ENCODE measurements around the gene PCDHB12.

The PCDHB12 gene

DNA sequence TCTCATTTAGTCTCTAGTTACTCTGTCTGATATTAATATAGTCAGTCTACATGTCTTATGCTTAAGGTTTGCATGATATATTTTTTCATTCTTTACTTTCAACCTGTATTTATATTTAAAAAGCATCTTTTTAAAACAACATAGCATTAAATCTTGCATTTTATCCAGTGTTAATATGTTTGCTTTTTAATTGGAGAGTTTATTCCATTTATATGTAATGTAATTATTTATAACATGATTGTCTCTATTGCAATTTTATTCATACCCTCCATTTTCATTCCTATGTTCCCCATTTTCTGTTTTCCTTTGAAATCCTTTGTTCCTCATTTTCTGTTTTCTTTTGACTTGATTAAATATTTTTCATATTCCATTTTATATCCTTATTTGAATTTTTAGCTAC lies 49.9 kb downstream of the PCDHB12 start:
- DNase-seq (ENCODE audit: low spot score) = no peak
- Histone ChIP-seq H3K4me3 (no peak overlapping the region), H3K27ac (no peak overlapping the region)
- TF ChIP-seq, protein P1, sequence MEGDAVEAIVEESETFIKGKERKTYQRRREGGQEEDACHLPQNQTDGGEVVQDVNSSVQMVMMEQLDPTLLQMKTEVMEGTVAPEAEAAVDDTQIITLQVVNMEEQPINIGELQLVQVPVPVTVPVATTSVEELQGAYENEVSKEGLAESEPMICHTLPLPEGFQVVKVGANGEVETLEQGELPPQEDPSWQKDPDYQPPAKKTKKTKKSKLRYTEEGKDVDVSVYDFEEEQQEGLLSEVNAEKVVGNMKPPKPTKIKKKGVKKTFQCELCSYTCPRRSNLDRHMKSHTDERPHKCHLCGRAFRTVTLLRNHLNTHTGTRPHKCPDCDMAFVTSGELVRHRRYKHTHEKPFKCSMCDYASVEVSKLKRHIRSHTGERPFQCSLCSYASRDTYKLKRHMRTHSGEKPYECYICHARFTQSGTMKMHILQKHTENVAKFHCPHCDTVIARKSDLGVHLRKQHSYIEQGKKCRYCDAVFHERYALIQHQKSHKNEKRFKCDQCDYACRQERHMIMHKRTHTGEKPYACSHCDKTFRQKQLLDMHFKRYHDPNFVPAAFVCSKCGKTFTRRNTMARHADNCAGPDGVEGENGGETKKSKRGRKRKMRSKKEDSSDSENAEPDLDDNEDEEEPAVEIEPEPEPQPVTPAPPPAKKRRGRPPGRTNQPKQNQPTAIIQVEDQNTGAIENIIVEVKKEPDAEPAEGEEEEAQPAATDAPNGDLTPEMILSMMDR (IDR thresholded peaks at IDR 0.05) = no peak

DNA sequence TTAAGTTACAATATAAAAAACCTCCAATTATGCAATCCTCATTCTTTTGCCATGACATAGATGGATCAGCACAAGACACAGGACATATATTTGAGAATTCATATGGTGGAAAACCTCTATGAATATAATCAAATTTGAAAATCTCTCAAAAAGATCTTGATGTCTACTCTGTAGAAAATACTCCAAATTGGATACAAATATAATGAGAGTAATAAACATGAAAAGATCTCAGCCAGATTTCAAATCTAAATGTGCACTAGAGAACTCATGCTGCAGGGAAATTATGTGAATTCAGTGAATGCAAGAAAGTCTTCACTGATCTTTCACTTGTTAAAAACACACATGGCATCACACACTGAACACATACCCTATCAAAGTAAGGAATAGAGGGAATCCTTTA lies 50.4 kb downstream of the PCDHB12 start:
- no peak for DNase-seq (ENCODE audit: low spot score)
- Histone ChIP-seq H3K27ac (no peak overlapping the region), H3K4me3 (peak overlapping the region; percentile 34)
- TF ChIP-seq, protein P1 (IDR thresholded peaks at IDR 0.05) = no peak

DNA sequence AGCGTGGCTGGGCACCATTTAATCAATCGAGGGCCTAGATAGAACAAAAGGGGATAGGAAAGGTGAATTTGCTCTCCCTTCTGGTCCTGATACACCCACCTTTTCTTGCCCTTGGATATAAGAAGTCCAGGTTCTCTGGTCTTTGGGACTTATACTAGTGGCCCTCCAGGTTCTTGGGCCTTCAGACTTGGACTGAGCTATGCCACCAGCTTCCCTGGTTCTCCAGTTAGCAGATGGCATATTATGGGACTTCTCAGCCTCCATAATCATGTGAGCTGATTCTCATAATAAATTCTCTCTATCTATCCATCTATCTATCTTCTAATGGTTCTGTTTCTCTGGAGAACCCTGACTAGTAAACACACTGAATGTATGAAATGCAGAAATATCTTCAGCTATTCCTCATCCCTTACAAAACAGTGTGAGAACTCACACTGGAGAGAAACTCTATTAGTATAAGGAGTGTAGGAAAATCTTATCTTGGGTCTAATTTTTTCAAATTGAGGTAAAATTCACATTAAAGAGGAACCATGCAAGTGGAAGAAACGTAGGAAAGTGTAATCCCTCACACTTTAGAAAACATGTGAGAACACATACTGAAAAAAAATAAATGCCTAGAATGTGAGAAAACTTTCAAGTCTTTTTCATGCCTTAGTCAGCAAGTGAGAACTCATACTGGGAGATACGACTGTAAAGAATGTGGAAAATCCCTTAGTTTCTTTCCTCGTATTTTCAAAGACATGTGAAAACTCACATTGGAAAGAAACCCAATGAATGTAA lies 52.1 kb downstream of the PCDHB12 start:
- no peak for DNase-seq (ENCODE audit: low spot score)
- no peak overlapping the region for H3K27ac ChIP-seq
- no peak overlapping the region for H3K4me3 ChIP-seq
- TF ChIP-seq, protein P1 (IDR thresholded peaks at IDR 0.05) = no peak

DNA sequence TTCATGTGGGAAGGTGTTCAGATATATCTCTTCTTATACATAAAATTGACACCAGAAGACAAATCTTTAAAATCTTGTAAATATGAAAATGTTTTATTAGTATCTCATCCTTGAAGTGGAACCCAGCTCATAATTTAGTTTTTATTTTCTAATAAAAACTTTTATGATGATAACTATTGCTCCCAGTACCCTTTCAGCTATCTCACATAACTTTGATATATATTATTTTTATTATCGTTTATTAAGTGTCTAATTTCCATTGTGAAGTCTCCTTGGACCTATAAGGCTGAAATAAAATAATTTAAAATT lies 52.7 kb downstream of the PCDHB12 start:
- Histone ChIP-seq H3K27ac (no peak overlapping the region), H3K4me3 (no peak overlapping the region)
- no peak for DNase-seq (ENCODE audit: low spot score)
- TF ChIP-seq, protein P1 (IDR thresholded peaks at IDR 0.05) = no peak

Data from coronary artery (tissue), 2 donors.